SK-N-SH (cell line): Measurements from ENCODE around the gene ACTL10. TPM values are rescaled to one million over a fixed set of nuclear protein-coding genes. Genes with fewer than 3 reads are reported as not detected.

ENCODE experiments used
- CTCF ChIA-PET: fragments of 300-600, 350-600 bp; formaldehyde crosslinking; extraction: SDS; loops from one replicate; lab custom pipeline; 2021; lab: Yijun Ruan, JAX
- POLR2A ChIA-PET: fragments of 350-600 bp; sonication (Branson Sonifier 250); formaldehyde crosslinking; extraction: SDS; loops from one replicate; lab custom pipeline; 2020; ENCODE audit warnings: antibody characterized with exemption, inconsistent platforms; lab: Yijun Ruan, JAX
- DNase-seq: peaks from one replicate; pipeline ENCODE4 v3.0.0; 2012
- H2AFZ ChIP-seq: fragments of 200-600 bp; sonication (generic); 2 replicates; pipeline ENCODE4 v1.8.1; 2016; ENCODE audit warnings: antibody characterized with exemption, mild to moderate bottlenecking, low read depth
- H3F3A ChIP-seq: fragments of 200-600 bp; sonication (generic); replicated peaks from 2 replicates; pipeline ENCODE3; 2016; ENCODE audit warnings: antibody characterized with exemption, mild to moderate bottlenecking; ENCODE audit not compliant: insufficient read depth
- H3K27ac ChIP-seq, 2 experiments: fragments of 200-500 bp in 1 of 2; fragments of 200-600 bp in 1 of 2; sonication (Bioruptor generic) in 1 of 2; sonication (generic), shearing (Covaris generic) in 1 of 2; 2 replicates each; pipeline versions ENCODE4 v1.5.1 to v1.6.1; 2014 to 2016; ENCODE audit warnings: low read depth in 2 of 2, inconsistent platforms in 1 of 2, low read length in 1 of 2, mild to moderate bottlenecking in 1 of 2, mixed read lengths in 1 of 2
- H3K27me3 ChIP-seq: fragments of 200-600 bp; sonication (generic), shearing (Covaris generic); 2 replicates; pipeline ENCODE4 v1.6.1; 2016; ENCODE audit warnings: mixed run types; ENCODE audit not compliant: insufficient read depth
- H3K36me3 ChIP-seq, 2 experiments: fragments of 200-500 bp in 1 of 2; fragments of 200-600 bp in 1 of 2; sonication (Bioruptor generic) in 1 of 2; sonication (generic) in 1 of 2; replicated peaks in 1 of 2; 2 replicates each; pipeline versions ENCODE3 to v1.5.1; 2014 to 2016; ENCODE audit warnings: low read length in 1 of 2, mild to moderate bottlenecking in 1 of 2; ENCODE audit not compliant: insufficient read depth in 2 of 2, control insufficient read depth in 1 of 2
- H3K4me1 ChIP-seq, 2 experiments: fragments of 200-500 bp in 1 of 2; fragments of 200-600 bp in 1 of 2; sonication (Bioruptor generic) in 1 of 2; sonication (generic), shearing (Covaris generic) in 1 of 2; 2 replicates each; pipeline versions ENCODE4 v1.5.1 to v1.6.1; 2014 to 2016; ENCODE audit warnings: low read depth in 1 of 2, low read length in 1 of 2, mixed run types in 1 of 2; ENCODE audit not compliant: insufficient read depth in 2 of 2, control insufficient read depth in 1 of 2
- H3K4me2 ChIP-seq: fragments of 200-600 bp; sonication (generic), shearing (Covaris generic); 2 replicates; pipeline ENCODE4 v1.6.1; 2017; ENCODE audit warnings: mixed run types
- H3K4me3 ChIP-seq, 2 experiments: fragments of 200-500 bp in 1 of 2; fragments of 200-600 bp in 1 of 2; sonication (Bioruptor generic) in 1 of 2; sonication (generic), shearing (Covaris generic) in 1 of 2; 2 replicates each; pipeline versions ENCODE4 v1.5.1 to v1.8.1; 2014 to 2016; ENCODE audit warnings: low read depth in 2 of 2, inconsistent platforms in 1 of 2, low read length in 1 of 2, mild to moderate bottlenecking in 1 of 2, mixed read lengths in 1 of 2, moderate library complexity in 1 of 2
- H3K79me2 ChIP-seq: fragments of 200-600 bp; sonication (generic); 2 replicates; pipeline ENCODE4 v1.8.1; 2017; ENCODE audit warnings: mild to moderate bottlenecking; ENCODE audit not compliant: insufficient read depth
- H3K9ac ChIP-seq: fragments of 200-600 bp; sonication (generic); 2 replicates; pipeline ENCODE4 v1.6.1; 2017; ENCODE audit warnings: mixed run types
- H3K9me2 ChIP-seq: fragments of 200-600 bp; sonication (generic); 2 replicates; pipeline ENCODE4 v1.6.1; 2017; ENCODE audit warnings: mixed run types
- H3K9me3 ChIP-seq: fragments of 200-600 bp; sonication (generic); 2 replicates; pipeline ENCODE4 v1.6.1; 2017; ENCODE audit warnings: mixed run types, mild to moderate bottlenecking, moderate library complexity
- H4K20me1 ChIP-seq: fragments of 200-600 bp; sonication (generic); 2 replicates; pipeline ENCODE4 v1.6.1; 2017; ENCODE audit warnings: mild to moderate bottlenecking, mixed run types; ENCODE audit not compliant: insufficient read depth
- ELF1 ChIP-seq: IDR thresholded peaks from 2 replicates; pipeline ENCODE4 v1.4.0; 2012
- EP300 ChIP-seq, 2 experiments: IDR thresholded peaks; 2 replicates each; pipeline versions ENCODE4 v1.4.0 to v1.6.1; 2012; ENCODE audit warnings: borderline replicate concordance in 1 of 2, low read depth in 1 of 2, low read length in 1 of 2
- EZH2phosphoT487 ChIP-seq: fragments of 200-600 bp; sonication (generic); IDR thresholded peaks from 2 replicates; pipeline ENCODE4 v1.6.1; 2017; ENCODE audit warnings: low read depth, mixed run types, mild to moderate bottlenecking, antibody characterized with exemption, moderate library complexity, borderline replicate concordance
- FOSL2 ChIP-seq: IDR thresholded peaks from 2 replicates; pipeline ENCODE4 v1.4.0; 2012; ENCODE audit warnings: low read depth, mild to moderate bottlenecking, moderate library complexity, borderline replicate concordance
- FOXJ3 ChIP-seq: sonication (generic); formaldehyde crosslinking; IDR thresholded peaks from 2 replicates; pipeline ENCODE4 v1.5.1; 2020; ENCODE audit warnings: mild to moderate bottlenecking, missing genetic modification reagents
- GABPA ChIP-seq: IDR thresholded peaks from 2 replicates; pipeline ENCODE4 v1.4.0; 2012; ENCODE audit warnings: low read depth, mild to moderate bottlenecking
- IRF3 ChIP-seq: fragments of 150-350 bp; IDR thresholded peaks from 2 replicates; pipeline ENCODE4 v1.6.1; 2016; ENCODE audit warnings: mild to moderate bottlenecking, low read depth, low read length
- MAX ChIP-seq: IDR thresholded peaks from 2 replicates; pipeline ENCODE4 v1.4.0; 2012; ENCODE audit warnings: low read depth
- MEF2A ChIP-seq: IDR thresholded peaks from 2 replicates; pipeline ENCODE4 v1.4.0; 2012; ENCODE audit warnings: low read depth, borderline replicate concordance
- PBX3 ChIP-seq: IDR thresholded peaks from 2 replicates; pipeline ENCODE4; 2012
- RAD21 ChIP-seq: IDR thresholded peaks from 2 replicates; pipeline ENCODE4 v1.6.1; 2012; ENCODE audit warnings: mild to moderate bottlenecking, low read length
- RCOR1 ChIP-seq: fragments of 150-350 bp; IDR thresholded peaks from 2 replicates; pipeline ENCODE4 v1.6.1; 2017; ENCODE audit warnings: antibody characterized with exemption, low read length
- REST ChIP-seq: IDR thresholded peaks from 2 replicates; pipeline ENCODE4 v1.6.1; 2012; ENCODE audit warnings: mild to moderate bottlenecking, low read depth, low read length, moderate library complexity
- RFX5 ChIP-seq: IDR thresholded peaks from 2 replicates; pipeline ENCODE4 v1.6.1; 2012; ENCODE audit warnings: mild to moderate bottlenecking, improper control_type of control experiment, low read length
- SIN3A ChIP-seq: IDR thresholded peaks from 2 replicates; pipeline ENCODE4 v1.6.1; 2012; ENCODE audit warnings: low read depth, mild to moderate bottlenecking, low read length, moderate library complexity, borderline replicate concordance
- SMC3 ChIP-seq: IDR thresholded peaks from 2 replicates; pipeline ENCODE4 v1.6.1; 2012; ENCODE audit warnings: low read depth, low read length, improper control_type of control experiment
- TAF1 ChIP-seq: IDR thresholded peaks from 2 replicates; pipeline ENCODE4 v1.6.1; 2012; ENCODE audit warnings: low read depth, mild to moderate bottlenecking, low read length, moderate library complexity, borderline replicate concordance
- TCF12 ChIP-seq: IDR thresholded peaks from 2 replicates; pipeline ENCODE4 v1.4.0; 2012
- YY1 ChIP-seq: IDR thresholded peaks from 2 replicates; pipeline ENCODE4 v1.4.0; 2012; ENCODE audit warnings: low read depth, mild to moderate bottlenecking
- WGBS: methylation state at CpG from one replicate; pipeline ENCODE4 v1.1.6; 2017; ENCODE audit warnings: low lambda C conversion rate; 5-methylcytosine and 5-hydroxymethylcytosine counted together
- polyA plus RNA-seq, 3 experiments: library from polyadenylated mRNA; depleted of rRNA; stranded (reverse); fragments of >200 nt; gene quantifications; 2 replicates each; pipeline ENCODE4 v1.2.3, GENCODE V29; 2012
- TF ChIP-seq, protein P1 (sequence below): fragments of 150-350 bp; IDR thresholded peaks from 2 replicates; pipeline ENCODE4 v1.6.1; 2017; ENCODE audit warnings: antibody characterized with exemption, low read length, low read depth, borderline replicate concordance

ACTL10 gene
- polyA plus RNA-seq, 1 of the 3 experiments (the other 2 are of a cell fraction), result 0.25 TPM

DNA sequence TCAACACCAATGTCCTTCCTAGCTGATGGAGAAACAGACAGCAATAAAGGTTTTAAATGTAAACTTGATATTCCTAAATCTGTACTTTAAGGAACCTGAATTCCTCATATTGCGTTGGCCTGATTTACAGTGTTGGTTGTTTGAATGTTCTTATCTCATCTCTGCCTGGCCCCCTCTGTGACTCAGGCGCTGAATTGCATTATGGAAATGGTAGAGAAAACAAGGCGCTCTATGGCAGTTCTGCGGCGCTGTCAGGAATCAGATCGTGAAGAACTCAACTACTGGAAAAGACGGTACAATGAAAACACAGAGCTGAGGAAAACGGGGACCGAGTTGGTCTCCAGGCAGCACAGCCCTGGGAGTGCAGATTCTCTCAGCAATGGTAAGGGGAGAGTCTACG, 37.2 kb upstream of the ACTL10 start:
- H3K36me3 ChIP-seq, result peaks cover 29 to 42% of the 10 kb centered on the region in 2 experiments
- DNase-seq, result no peak
- H4K20me1 ChIP-seq, result no peaks in the 10 kb centered on the region
- no peak overlapping the region for H2AFZ ChIP-seq
- H3K4me3 ChIP-seq, result no peak overlapping the region
- ChIA-PET POLR2A (no interaction called here), CTCF (no interaction called here)
- H3K4me2 ChIP-seq, result no peak overlapping the region
- H3F3A ChIP-seq, result peaks cover 1% of the 10 kb centered on the region
- no peak overlapping the region for H3K9ac ChIP-seq
- no peaks in the 10 kb centered on the region for H3K79me2 ChIP-seq
- no peaks in the 10 kb centered on the region for H3K9me3 ChIP-seq
- no peaks in the 10 kb centered on the region for H3K4me1 ChIP-seq
- H3K27ac ChIP-seq, result no peak overlapping the region
- no peaks in the 10 kb centered on the region for H3K9me2 ChIP-seq
- TF ChIP-seq FOSL2 (no peak), EP300 (IDR thresholded peaks at IDR 0.05; ENCODE audit: borderline replicate concordance in 1 of 2, low read depth in 1 of 2, low read length in 1 of 2) (no peak), SMC3 (no peak)
- 91% methylated on average over 10 of the region's 10 CpGs for WGBS
- H3K27me3 ChIP-seq, result no peaks in the 10 kb centered on the region

- Histone ChIP-seq H3K9me3 (no peaks in the 10 kb centered on the region), H4K20me1 (no peaks in the 10 kb centered on the region), H3K27ac (no peak overlapping the region), H3K79me2 (no peaks in the 10 kb centered on the region), H3K9ac (no peak overlapping the region), H3K4me3 (no peak overlapping the region), H2AFZ (no peak overlapping the region), H3K4me2 (no peak overlapping the region), H3F3A (peaks cover 5% of the 10 kb centered on the region), H3K9me2 (no peaks in the 10 kb centered on the region), H3K4me1 (no peaks in the 10 kb centered on the region), H3K36me3 (peaks cover 25 to 41% of the 10 kb centered on the region in 2 experiments), H3K27me3 (no peaks in the 10 kb centered on the region)
- no peak for DNase-seq
- TF ChIP-seq FOSL2, result no peak
- TF ChIP-seq ELF1, result no peak
- no peak for TF ChIP-seq RAD21
- TF ChIP-seq GABPA, result no peak
- no peak for TF ChIP-seq TAF1
- TF ChIP-seq MAX, result no peak
- TF ChIP-seq REST, result no peak
- no peak for TF ChIP-seq RCOR1
- no peak for TF ChIP-seq IRF3
- no peak for TF ChIP-seq TCF12
- no peak for TF ChIP-seq PBX3
- no peak for TF ChIP-seq RFX5
- no peak for TF ChIP-seq EZH2phosphoT487
- TF ChIP-seq YY1, result no peak
- no peak for TF ChIP-seq FOXJ3 (CRISPR knock-in tag)
- TF ChIP-seq MEF2A, result no peak
- no peak for TF ChIP-seq SIN3A
- TF ChIP-seq, protein P1, sequence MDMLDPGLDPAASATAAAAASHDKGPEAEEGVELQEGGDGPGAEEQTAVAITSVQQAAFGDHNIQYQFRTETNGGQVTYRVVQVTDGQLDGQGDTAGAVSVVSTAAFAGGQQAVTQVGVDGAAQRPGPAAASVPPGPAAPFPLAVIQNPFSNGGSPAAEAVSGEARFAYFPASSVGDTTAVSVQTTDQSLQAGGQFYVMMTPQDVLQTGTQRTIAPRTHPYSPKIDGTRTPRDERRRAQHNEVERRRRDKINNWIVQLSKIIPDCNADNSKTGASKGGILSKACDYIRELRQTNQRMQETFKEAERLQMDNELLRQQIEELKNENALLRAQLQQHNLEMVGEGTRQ, result no peak
- ChIA-PET POLR2A (no interaction called here), CTCF (no interaction called here)
- 83% methylated on average over 5 of the region's 5 CpGs for WGBS
Measured at GRCh38 chr20:33629979-33630378, 36.8 kb upstream of the ACTL10 start.
